Astrocyte of the spinal cord (primary cell): ENCODE data around the gene FAM193A.

Experiments
- DNase-seq: peaks from one replicate; pipeline ENCODE4 v3.0.0; 2011; ENCODE audit warnings: low read depth, low spot score
- H3K4me3 ChIP-seq: 2 replicates; pipeline ENCODE4 v1.5.1; 2011; ENCODE audit warnings: low read depth, mild to moderate bottlenecking, low read length, moderate library complexity
- CTCF ChIP-seq: IDR thresholded peaks from 2 replicates; pipeline ENCODE4 v1.5.1; 2012; ENCODE audit warnings: low read depth, mild to moderate bottlenecking, low read length, inconsistent platforms
- in situ Hi-C: cut with HindIII; loops from 2 replicates; pipeline ENCODE4 v1.10.0; 2017; ENCODE audit warnings: low sequenced_read_pairs

FAM193A gene

GRCh38 chr4:2763511-2763967 lies 227.1 kb downstream of the FAM193A start:
- DNase-seq, result no peak
- H3K4me3 ChIP-seq, result no peak overlapping the region
- TF ChIP-seq CTCF, result no peak
- in situ Hi-C loops, result no loop called here

- DNase-seq, result no peak
- TF ChIP-seq CTCF, result no peak
- in situ Hi-C loops, result no loop called here
- H3K4me3 ChIP-seq, result no peak overlapping the region
Observed at GRCh38 chr4:2765832-2766526, 229.5 kb downstream of the FAM193A start.

GRCh38 chr4:2767046-2767704 lies 230.7 kb downstream of the FAM193A start:
- DNase-seq, result no peak
- no peak for TF ChIP-seq CTCF
- no peak overlapping the region for H3K4me3 ChIP-seq
- in situ Hi-C loops, result no loop called here

GRCh38 chr4:2767705-2768074 lies 231.2 kb downstream of the FAM193A start:
- TF ChIP-seq CTCF, result no peak
- no peak for DNase-seq
- in situ Hi-C loops, result no loop called here
- H3K4me3 ChIP-seq, result no peak overlapping the region

GRCh38 chr4:2768124-2768523 lies 231.7 kb downstream of the FAM193A start:
- in situ Hi-C loops, result no loop called here
- TF ChIP-seq CTCF, result no peak
- DNase-seq, result no peak
- no peak overlapping the region for H3K4me3 ChIP-seq

- no peak overlapping the region for H3K4me3 ChIP-seq
- DNase-seq, result no peak
- TF ChIP-seq CTCF, result no peak
- in situ Hi-C loops, result no loop called here
Observed at GRCh38 chr4:2768921-2769336, 232.5 kb downstream of the FAM193A start.
